Heart left ventricle (tissue), 16 donors: ENCODE measurements around the gene AIMP1. TPM values are rescaled to one million over a fixed set of nuclear protein-coding genes. Genes with fewer than 3 reads are reported as not detected.

Experiments used
- ATAC-seq, 4 donors: fragments of 200-7000 bp; cut with Tn5 transposase; one replicate each; pipeline ENCODE4 v1.9.1; 2020 to 2022; ENCODE audit warnings: moderate library complexity in 4 of 4, mild to moderate bottlenecking in 3 of 4, moderate number of reproducible peaks in 1 of 4
- DNase-seq, 5 donors: peaks; one replicate each; pipeline ENCODE4 v3.0.0-alpha.2; 2020
- H3K27ac ChIP-seq, 12 donors: fragments of 200-600 bp; sonication (generic) in 4 of 12; one replicate each; pipeline versions ENCODE4 v1.5.0 to v1.8.0; 2016 to 2022; ENCODE audit warnings: mild to moderate bottlenecking in 2 of 12
- H3K27me3 ChIP-seq, 9 donors: fragments of 200-600 bp; sonication (generic) in 2 of 9; one replicate each; pipeline versions ENCODE4 v1.5.1 to v1.8.0; 2016 to 2022; ENCODE audit warnings: mild to moderate bottlenecking in 3 of 9
- H3K36me3 ChIP-seq, 9 donors: fragments of 200-600 bp; sonication (generic) in 2 of 9; one replicate each; pipeline versions ENCODE4 v1.5.0 to v1.8.0; 2018 to 2022; ENCODE audit warnings: mild to moderate bottlenecking in 2 of 9
- H3K4me1 ChIP-seq, 12 donors: fragments of 200-600 bp; sonication (generic) in 4 of 12; one replicate each; pipeline versions ENCODE4 v1.5.0 to v1.8.0; 2016 to 2022; ENCODE audit warnings: mild to moderate bottlenecking in 3 of 12
- H3K4me3 ChIP-seq, 12 donors: fragments of 200-600 bp; sonication (generic) in 4 of 12; one replicate each; pipeline versions ENCODE4 v1.5.0 to v1.8.0; 2017 to 2022; ENCODE audit warnings: mild to moderate bottlenecking in 9 of 12, moderate library complexity in 4 of 12
- H3K9me3 ChIP-seq, 12 donors: fragments of 200-600 bp; sonication (generic) in 4 of 12; one replicate each; pipeline versions ENCODE4 v1.5.0 to v1.8.0; 2016 to 2022; ENCODE audit warnings: mild to moderate bottlenecking in 1 of 12
- POLR2A ChIP-seq, 2 donors: fragments of 450-650 bp; IDR thresholded peaks; one replicate each; pipeline ENCODE4 v1.6.1; 2017; ENCODE audit warnings: antibody characterized with exemption in 2 of 2, mild to moderate bottlenecking in 2 of 2, moderate library complexity in 2 of 2
- WGBS, 4 donors: extraction: QIAGEN DNeasy Blood & Tissue Kit in 2 of 4; methylation state at CpG; one replicate each; pipeline versions ENCODE4 v1.1.5 to v1.1.7; 2013 to 2018; 5-methylcytosine and 5-hydroxymethylcytosine counted together
- intact Hi-C, 10 donors: fragments of 100-400 bp; cut with DNase I; formaldehyde crosslinking; loops; one replicate each; pipeline versions ENCODE4 v1.11.1 to v1.14.2; 2022
- polyA plus RNA-seq, 2 donors: library from polyadenylated mRNA; stranded (reverse); fragments of 200-250 nt; gene quantifications; one replicate each; pipeline ENCODE4 v1.2.3, GENCODE V29; 2013
- total RNA-seq, 9 donors: library from RNA; depleted of rRNA in 2 of 9; stranded (reverse); fragments of >200 nt in 2 of 9; fragmentation: NEBNext Ultra II Directional in 3 of 9; extraction: Animal tissue kit (Norgen Biotek cat#: 25700) in 3 of 9; gene quantifications; one replicate each; pipeline versions ENCODE4 v1.1.0 to v1.2.4, GENCODE V29; 2016 to 2023
- TF ChIP-seq, protein P1 (sequence below), 12 donors: fragments of 200-600 bp; sonication (generic) in 4 of 12; IDR thresholded peaks; one replicate each; pipeline versions ENCODE4 v1.5.0 to v1.8.0; 2018 to 2022; ENCODE audit warnings: antibody characterized with exemption in 12 of 12, mild to moderate bottlenecking in 5 of 12
- donor health status: ischemic (EF 13 %, LVEDD 7.1; RV severe dilation, severe dysfunction).
- donor health status: healthy with polysubstance abuse.
- donor health status: DM: no; HTN: yes; CAD: no.
- donor health status: DM: no; HTN: no; CAD: no.
- donor health status: ischemic (EF 25% LVEDD 6.9; RV normal size, moderate dysfunction).
- donor health status: ischemic (EF 25% LVEDD 5.7; RV mildly dilated, moderate dysfunction).
- donor health status: healthy.
- donor health status: DM: yes; HTN: yes; CAD: no.
- donor health status: ischemic (EF 35%, LVEDD 5.7; RV mildly dilated, moderate dysfunction).
- donor health status: nonischemic (EF 11% LVEDD 7.7; RV severe dilation, severe dysfunction).
- donor health status: DM: yes; HTN: yes; CAD: no.
- donor health status: PGD.
- donor health status: ischemic (EF 29% LVEDD 5.4; RV normal size, mild dysfunction).
- donor health status: nonischemic (EF 23%, LVEDD 6.1; RV moderate dilation, normal function).

The AIMP1 gene
- total and polyA plus RNA-seq, 11 donors, result 15.6 to 37.7 (median 29.4) TPM

- DNase-seq (no peak), ATAC-seq (no peak)
- H3K4me1 ChIP-seq, result peaks cover 0 to 14% (median 5%) of the 10 kb centered on the region in 12 donors
- peaks cover 2 to 63% (median 43%) of the 10 kb centered on the region in 9 donors for H3K36me3 ChIP-seq
- 94 to 99% (median 97%) methylated on average over 2 of the region's 2 CpGs for WGBS, 4 donors
- no peak overlapping the region for H3K27ac ChIP-seq
- H3K9me3 ChIP-seq, result peaks cover 0 to 17% (median 0%) of the 10 kb centered on the region in 12 donors
- no peak overlapping the region for H3K4me3 ChIP-seq
- TF ChIP-seq POLR2A (IDR thresholded peaks at IDR 0.05), result no peak
- TF ChIP-seq, protein P1, sequence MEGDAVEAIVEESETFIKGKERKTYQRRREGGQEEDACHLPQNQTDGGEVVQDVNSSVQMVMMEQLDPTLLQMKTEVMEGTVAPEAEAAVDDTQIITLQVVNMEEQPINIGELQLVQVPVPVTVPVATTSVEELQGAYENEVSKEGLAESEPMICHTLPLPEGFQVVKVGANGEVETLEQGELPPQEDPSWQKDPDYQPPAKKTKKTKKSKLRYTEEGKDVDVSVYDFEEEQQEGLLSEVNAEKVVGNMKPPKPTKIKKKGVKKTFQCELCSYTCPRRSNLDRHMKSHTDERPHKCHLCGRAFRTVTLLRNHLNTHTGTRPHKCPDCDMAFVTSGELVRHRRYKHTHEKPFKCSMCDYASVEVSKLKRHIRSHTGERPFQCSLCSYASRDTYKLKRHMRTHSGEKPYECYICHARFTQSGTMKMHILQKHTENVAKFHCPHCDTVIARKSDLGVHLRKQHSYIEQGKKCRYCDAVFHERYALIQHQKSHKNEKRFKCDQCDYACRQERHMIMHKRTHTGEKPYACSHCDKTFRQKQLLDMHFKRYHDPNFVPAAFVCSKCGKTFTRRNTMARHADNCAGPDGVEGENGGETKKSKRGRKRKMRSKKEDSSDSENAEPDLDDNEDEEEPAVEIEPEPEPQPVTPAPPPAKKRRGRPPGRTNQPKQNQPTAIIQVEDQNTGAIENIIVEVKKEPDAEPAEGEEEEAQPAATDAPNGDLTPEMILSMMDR (IDR thresholded peaks at IDR 0.05), result no peak
- no peaks in the 10 kb centered on the region for H3K27me3 ChIP-seq
- intact Hi-C loops, result no loop called here
Measured at GRCh38 chr4:106343865-106344646, 27.7 kb downstream of the AIMP1 start.

DNA sequence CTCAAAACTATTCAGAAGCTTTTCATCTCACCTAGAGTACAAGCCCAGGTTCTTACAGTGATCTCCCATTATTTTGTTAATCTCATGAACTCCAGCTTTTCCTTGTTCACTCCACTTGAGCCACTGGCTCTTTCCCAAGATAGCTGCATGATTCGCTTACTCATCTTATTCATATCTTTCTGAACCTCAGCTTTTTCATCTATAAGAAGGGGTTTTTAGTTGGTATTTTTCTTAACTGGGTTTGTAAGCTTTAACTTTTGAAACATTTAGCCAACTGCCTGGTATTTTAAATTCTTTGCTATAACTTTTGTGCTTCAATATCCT lies 28.3 kb downstream of the AIMP1 start:
- intact Hi-C loops, result no loop called here
- H3K27ac ChIP-seq, result no peak overlapping the region
- TF ChIP-seq, protein P1 (IDR thresholded peaks at IDR 0.05), result no peak
- no peak for TF ChIP-seq POLR2A (IDR thresholded peaks at IDR 0.05)
- peaks cover 2 to 63% (median 43%) of the 10 kb centered on the region in 9 donors for H3K36me3 ChIP-seq
- H3K4me1 ChIP-seq, result peaks cover 0 to 14% (median 5%) of the 10 kb centered on the region in 12 donors
- no peaks in the 10 kb centered on the region for H3K27me3 ChIP-seq
- H3K4me3 ChIP-seq, result no peak overlapping the region
- WGBS, 4 donors, result 60 to 79% (median 71%) methylated on average over 1 of the region's 1 CpG
- no peak for DNase-seq
- peaks cover 0 to 17% (median 0%) of the 10 kb centered on the region in 12 donors for H3K9me3 ChIP-seq
- no peak for ATAC-seq

- WGBS, 4 donors, result 92 to 97% (median 95%) methylated on average over 1 of the region's 1 CpG
- intact Hi-C loops, result no loop called here
- ATAC-seq, result no peak
- Histone ChIP-seq H3K9me3 (no peaks in the 10 kb centered on the region), H3K4me3 (no peak overlapping the region), H3K4me1 (peaks cover 0 to 14% (median 5%) of the 10 kb centered on the region in 12 donors), H3K27me3 (no peaks in the 10 kb centered on the region), H3K36me3 (peaks cover 2 to 75% (median 34%) of the 10 kb centered on the region in 9 donors), H3K27ac (no peak overlapping the region)
- DNase-seq, result no peak
- TF ChIP-seq POLR2A (IDR thresholded peaks at IDR 0.05), result no peak
- TF ChIP-seq, protein P1 (IDR thresholded peaks at IDR 0.05), result no peak
Measured at GRCh38 chr4:106347167-106347566, 30.8 kb downstream of the AIMP1 start.

- intact Hi-C loops, result no loop called here
- Histone ChIP-seq H3K9me3 (no peaks in the 10 kb centered on the region), H3K4me3 (no peak overlapping the region), H3K27me3 (no peaks in the 10 kb centered on the region), H3K36me3 (peaks cover 2 to 56% (median 34%) of the 10 kb centered on the region in 9 donors), H3K4me1 (peaks cover 0 to 8% (median 0%) of the 10 kb centered on the region in 12 donors), H3K27ac (no peak overlapping the region)
- ATAC-seq (no peak), DNase-seq (no peak)
- TF ChIP-seq, protein P1 (IDR thresholded peaks at IDR 0.05), result no peak
- TF ChIP-seq POLR2A (IDR thresholded peaks at IDR 0.05), result no peak
Measured at GRCh38 chr4:106351016-106351415, 34.7 kb downstream of the AIMP1 start.
